ENCODE data around the gene STX8. TPM values are rescaled to one million over a fixed set of nuclear protein-coding genes. Genes with fewer than 3 reads are reported as not detected.

The STX8 gene
- polyA plus RNA-seq, 1 of the 3 experiments (the other 2 are of a cell fraction) = 51.3 TPM

- TF ChIP-seq, protein P1, sequence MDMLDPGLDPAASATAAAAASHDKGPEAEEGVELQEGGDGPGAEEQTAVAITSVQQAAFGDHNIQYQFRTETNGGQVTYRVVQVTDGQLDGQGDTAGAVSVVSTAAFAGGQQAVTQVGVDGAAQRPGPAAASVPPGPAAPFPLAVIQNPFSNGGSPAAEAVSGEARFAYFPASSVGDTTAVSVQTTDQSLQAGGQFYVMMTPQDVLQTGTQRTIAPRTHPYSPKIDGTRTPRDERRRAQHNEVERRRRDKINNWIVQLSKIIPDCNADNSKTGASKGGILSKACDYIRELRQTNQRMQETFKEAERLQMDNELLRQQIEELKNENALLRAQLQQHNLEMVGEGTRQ (IDR thresholded peaks at IDR 0.05; ENCODE audit: borderline replicate concordance, low read depth, low read length) = no peak
- TF ChIP-seq FOXJ3 (CRISPR knock-in tag; IDR thresholded peaks at IDR 0.05) = no peak
- no peak for TF ChIP-seq PBX3 (IDR thresholded peaks at IDR 0.05)
- no peak for TF ChIP-seq TEAD4 (IDR thresholded peaks at IDR 0.05; ENCODE audit: borderline replicate concordance, insufficient read depth)
- TF ChIP-seq, protein P2, sequence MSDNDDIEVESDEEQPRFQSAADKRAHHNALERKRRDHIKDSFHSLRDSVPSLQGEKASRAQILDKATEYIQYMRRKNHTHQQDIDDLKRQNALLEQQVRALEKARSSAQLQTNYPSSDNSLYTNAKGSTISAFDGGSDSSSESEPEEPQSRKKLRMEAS (IDR thresholded peaks at IDR 0.05; ENCODE audit: low read depth) = no peak
- TF ChIP-seq ELF1 (IDR thresholded peaks at IDR 0.05) = no peak
Measured at GRCh38 chr17:9519583-9520272, 55.9 kb downstream of the STX8 start (continued).

GRCh38 chr17:9517396-9517795, 58.2 kb downstream of the STX8 start:
- ChIA-PET CTCF (interaction anchor here (0.6 to 1.5 kb wide), 3 partner anchors 12 to 524 kb away, joined by 3 to 4 read pairs (median 4); no protein-coding TSS in a partner anchor), POLR2A (no interaction called here)
- Histone ChIP-seq H3K4me3 (ENCODE audit: low read depth in 2 of 2, low read length in 1 of 2) (no peak overlapping the region), H3K4me1 (ENCODE audit: control insufficient read depth in 1 of 2, insufficient read depth in 2 of 2, low read depth in 1 of 2, low read length in 1 of 2) (no peaks in the 10 kb centered on the region; a peak in 1 of 4 replicates), H3K79me2 (ENCODE audit: insufficient read depth) (no peaks in the 10 kb centered on the region), H3K9me3 (no peaks in the 10 kb centered on the region), H3K27me3 (ENCODE audit: insufficient read depth) (no peaks in the 10 kb centered on the region), H3K4me2 (no peak overlapping the region), H3K36me3 (replicated peaks in 1 of 2; ENCODE audit: control insufficient read depth in 1 of 2, insufficient read depth in 2 of 2, low read length in 1 of 2) (no peaks in the 10 kb centered on the region), H4K20me1 (ENCODE audit: insufficient read depth) (no peaks in the 10 kb centered on the region), H2AFZ (ENCODE audit: low read depth) (no peak overlapping the region), H3F3A (replicated peaks; ENCODE audit: insufficient read depth) (no peaks in the 10 kb centered on the region), H3K9me2 (no peaks in the 10 kb centered on the region), H3K27ac (ENCODE audit: low read depth in 2 of 2, low read length in 1 of 2) (no peak overlapping the region), H3K9ac (no peak overlapping the region)
- 93% methylated on average over 1 of the region's 1 CpG for WGBS (ENCODE audit: low lambda C conversion rate)
- TF ChIP-seq, protein P2 (IDR thresholded peaks at IDR 0.05; ENCODE audit: low read depth) = no peak
- no peak for TF ChIP-seq MXI1 (IDR thresholded peaks at IDR 0.05; ENCODE audit: low read depth, low read length)
- no peak for TF ChIP-seq CHD2 (IDR thresholded peaks at IDR 0.05; ENCODE audit: low read length, partially characterized antibody)
- DNase-seq = no peak

GRCh38 chr17:9513266-9513665, 62.4 kb downstream of the STX8 start:
- Histone ChIP-seq H3K9me2 (no peaks in the 10 kb centered on the region), H3K4me2 (no peak overlapping the region), H3K9ac (no peak overlapping the region), H3K79me2 (ENCODE audit: insufficient read depth) (no peaks in the 10 kb centered on the region; the same call in 1 of the 2 replicates), H3F3A (replicated peaks; ENCODE audit: insufficient read depth) (no peaks in the 10 kb centered on the region), H3K27ac (ENCODE audit: low read depth in 2 of 2, low read length in 1 of 2) (no peak overlapping the region), H3K4me3 (ENCODE audit: low read depth in 2 of 2, low read length in 1 of 2) (no peak overlapping the region), H2AFZ (ENCODE audit: low read depth) (no peak overlapping the region), H3K36me3 (replicated peaks in 1 of 2; ENCODE audit: control insufficient read depth in 1 of 2, insufficient read depth in 2 of 2, low read length in 1 of 2) (no peaks in the 10 kb centered on the region), H4K20me1 (ENCODE audit: insufficient read depth) (no peaks in the 10 kb centered on the region), H3K27me3 (ENCODE audit: insufficient read depth) (no peaks in the 10 kb centered on the region), H3K4me1 (ENCODE audit: control insufficient read depth in 1 of 2, insufficient read depth in 2 of 2, low read depth in 1 of 2, low read length in 1 of 2) (no peaks in the 10 kb centered on the region), H3K9me3 (no peaks in the 10 kb centered on the region)
- no peak for DNase-seq
- ChIA-PET CTCF (no interaction called here), POLR2A (no interaction called here)
- WGBS (ENCODE audit: low lambda C conversion rate) = 86% methylated on average over 2 of the region's 2 CpGs
- TF ChIP-seq, protein P1 (IDR thresholded peaks at IDR 0.05; ENCODE audit: borderline replicate concordance, low read depth, low read length) = no peak
- no peak for TF ChIP-seq NFIC (IDR thresholded peaks at IDR 0.05; ENCODE audit: borderline replicate concordance)

All from SK-N-SH (cell line).